PC-9 (cell line): ENCODE measurements around the gene ARMH4.

ENCODE experiments used
- CTCF ChIP-seq: fragments of 200-600 bp; sonication (generic); conservative IDR thresholded peaks from 2 replicates; pipeline ENCODE4 v1.6.1; 2017; ENCODE audit warnings: mixed run types, antibody characterized with exemption, mild to moderate bottlenecking, moderate library complexity
- EZH2 ChIP-seq: fragments of 200-600 bp; sonication (generic); IDR thresholded peaks from 2 replicates; pipeline ENCODE4 v1.8.0; 2017; ENCODE audit warnings: antibody characterized with exemption, low read depth

- TF ChIP-seq CTCF = no peak
- TF ChIP-seq EZH2 = no peak
Observed at GRCh38 chr14:58106446-58106845, 45.6 kb downstream of the ARMH4 start.
